Eye (tissue), 1 donor: Measurements from ENCODE around the gene KIF12.
"Not testable (repeated sequence)": the region's sequence is repeated elsewhere in the genome, so short reads cannot be mapped to it uniquely, and the experiment has no call there.

ENCODE experiments used
- DNase-seq: peaks from one replicate; pipeline ENCODE4 v3.0.0-alpha.2; 2015

KIF12 gene

GRCh38 chr9:114082763-114083412 lies 16.2 kb downstream of the KIF12 start:
- DNase-seq, result not testable (repeated sequence)

DNA sequence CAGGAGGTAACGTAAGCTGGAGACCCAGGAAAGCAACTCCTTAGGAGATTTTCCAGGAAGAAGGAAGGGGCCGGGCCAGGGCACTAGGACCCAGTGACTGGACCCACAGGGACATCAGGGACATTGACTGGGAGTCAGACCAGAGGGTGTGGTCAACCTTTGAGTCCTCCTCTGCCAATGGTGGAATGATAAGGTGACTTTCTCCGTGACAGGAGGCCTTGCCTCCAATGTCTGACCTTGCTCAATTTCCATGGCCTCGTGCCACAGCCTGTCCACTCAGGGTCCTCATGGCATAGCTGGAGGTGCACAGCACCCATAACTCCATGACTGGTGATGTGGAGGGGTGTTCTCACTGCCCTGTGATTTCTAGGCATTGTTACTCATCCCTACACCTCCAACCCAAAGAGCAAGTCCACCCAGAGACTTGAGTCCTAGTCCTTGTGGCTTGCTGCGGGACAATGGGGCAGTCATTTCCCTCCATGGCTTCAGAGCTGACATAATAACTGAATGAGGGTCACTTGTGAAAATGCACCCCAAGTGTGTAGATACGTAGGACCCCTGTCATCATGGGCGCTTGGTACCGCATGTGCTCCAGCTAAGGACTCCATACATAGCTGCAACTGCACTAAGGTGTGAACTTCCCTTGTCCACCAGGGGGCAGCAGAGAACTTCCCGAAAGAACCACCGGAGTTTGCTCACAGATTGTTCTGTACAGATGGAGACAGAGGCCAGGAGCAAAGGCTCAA lies 16.9 kb downstream of the KIF12 start:
- DNase-seq, result peak; percentile 97

DNA sequence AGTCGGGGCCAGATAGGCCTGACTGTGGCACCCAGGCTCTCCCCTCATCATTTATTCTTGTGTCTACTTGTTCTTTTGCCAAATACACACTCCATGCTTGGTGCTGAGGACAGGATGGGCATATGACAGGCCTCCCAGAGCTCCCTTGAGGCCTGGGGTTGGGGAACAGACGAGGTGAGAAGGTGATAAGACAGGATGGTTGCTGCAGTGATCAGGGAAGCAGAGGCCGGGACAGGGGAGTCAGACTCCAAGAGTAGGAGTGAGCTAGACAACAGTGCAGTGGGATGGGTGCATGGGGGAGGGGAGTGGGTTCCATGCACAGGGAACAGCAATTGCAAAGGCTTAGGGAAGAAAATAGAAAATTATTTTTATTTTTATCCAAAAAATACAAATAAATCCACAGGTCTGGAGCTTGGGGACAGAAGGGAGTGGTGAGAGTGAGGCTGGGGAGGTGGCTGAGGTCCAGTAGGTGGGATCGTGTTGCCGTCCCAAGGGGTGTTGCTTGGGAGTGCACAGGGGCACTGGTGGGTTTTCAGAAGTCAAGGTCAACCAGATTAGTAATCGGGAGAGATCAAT lies 17.6 kb downstream of the KIF12 start:
- DNase-seq, result no peak

- DNase-seq, result no peak
These were observed 18.2 kb downstream of the KIF12 start for GRCh38 chr9:114080773-114081440.

- no peak for DNase-seq
These were observed 18.8 kb downstream of the KIF12 start for GRCh38 chr9:114080195-114080772.

DNA sequence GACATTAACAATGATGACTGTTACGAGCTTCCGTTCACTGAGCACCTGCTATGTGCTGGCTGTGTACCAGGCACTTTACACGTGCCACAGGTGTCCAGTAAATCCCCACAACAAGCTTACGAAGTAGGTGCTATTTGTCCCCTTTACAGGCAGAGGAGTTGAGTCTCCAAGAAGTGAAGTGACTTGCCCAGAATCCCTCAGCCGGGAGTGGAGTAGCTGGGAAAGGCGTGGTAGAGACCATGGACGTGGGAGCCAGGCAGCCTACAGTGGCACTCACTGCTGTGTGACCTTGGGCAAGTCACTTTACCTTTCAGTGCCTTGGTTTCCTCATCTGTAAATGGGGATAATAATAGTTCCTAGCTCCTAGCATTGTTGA lies 20.3 kb downstream of the KIF12 start:
- no peak for DNase-seq

GRCh38 chr9:114078021-114078780 lies 20.9 kb downstream of the KIF12 start, which contains the start of gene AMBP:
Gene AMBP, minus strand, starts transcription at chr9:114078300. Its CDS starts 91 bp downstream, at chr9:114078209.
- DNase-seq, result no peak

DNA sequence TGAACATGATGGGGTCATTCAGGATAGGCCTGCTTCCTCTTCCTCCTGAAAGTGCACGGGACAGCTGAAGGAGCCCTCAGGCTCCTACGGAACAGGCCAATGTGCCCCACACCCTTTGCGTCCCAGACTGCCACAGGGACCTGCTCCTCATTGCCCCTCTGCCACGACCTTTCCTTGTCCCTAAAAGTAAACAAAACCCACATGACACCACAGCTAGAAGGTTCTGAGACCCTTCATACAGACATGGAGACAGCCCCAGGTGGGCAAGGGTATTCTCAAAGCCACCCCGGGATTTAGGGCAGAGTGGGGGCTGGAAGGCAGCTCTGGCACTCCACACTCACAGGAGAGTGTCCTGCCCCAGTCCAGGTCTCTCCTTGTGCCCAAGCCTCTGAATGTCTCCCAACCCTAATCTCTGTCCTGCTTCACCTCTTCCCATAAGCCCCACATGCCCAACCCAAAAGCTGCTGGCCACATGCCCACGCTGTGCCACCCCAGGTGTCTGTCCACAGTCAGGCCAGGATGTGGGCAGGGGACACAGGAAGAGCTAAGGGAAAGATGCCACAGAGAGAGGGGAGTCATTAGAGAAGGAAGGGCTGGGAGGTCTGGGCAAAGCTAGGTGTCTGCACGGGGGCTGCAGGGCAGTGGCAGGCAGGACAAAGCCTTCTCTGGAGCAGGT lies 21.8 kb downstream of the KIF12 start:
- DNase-seq, result no peak

DNA sequence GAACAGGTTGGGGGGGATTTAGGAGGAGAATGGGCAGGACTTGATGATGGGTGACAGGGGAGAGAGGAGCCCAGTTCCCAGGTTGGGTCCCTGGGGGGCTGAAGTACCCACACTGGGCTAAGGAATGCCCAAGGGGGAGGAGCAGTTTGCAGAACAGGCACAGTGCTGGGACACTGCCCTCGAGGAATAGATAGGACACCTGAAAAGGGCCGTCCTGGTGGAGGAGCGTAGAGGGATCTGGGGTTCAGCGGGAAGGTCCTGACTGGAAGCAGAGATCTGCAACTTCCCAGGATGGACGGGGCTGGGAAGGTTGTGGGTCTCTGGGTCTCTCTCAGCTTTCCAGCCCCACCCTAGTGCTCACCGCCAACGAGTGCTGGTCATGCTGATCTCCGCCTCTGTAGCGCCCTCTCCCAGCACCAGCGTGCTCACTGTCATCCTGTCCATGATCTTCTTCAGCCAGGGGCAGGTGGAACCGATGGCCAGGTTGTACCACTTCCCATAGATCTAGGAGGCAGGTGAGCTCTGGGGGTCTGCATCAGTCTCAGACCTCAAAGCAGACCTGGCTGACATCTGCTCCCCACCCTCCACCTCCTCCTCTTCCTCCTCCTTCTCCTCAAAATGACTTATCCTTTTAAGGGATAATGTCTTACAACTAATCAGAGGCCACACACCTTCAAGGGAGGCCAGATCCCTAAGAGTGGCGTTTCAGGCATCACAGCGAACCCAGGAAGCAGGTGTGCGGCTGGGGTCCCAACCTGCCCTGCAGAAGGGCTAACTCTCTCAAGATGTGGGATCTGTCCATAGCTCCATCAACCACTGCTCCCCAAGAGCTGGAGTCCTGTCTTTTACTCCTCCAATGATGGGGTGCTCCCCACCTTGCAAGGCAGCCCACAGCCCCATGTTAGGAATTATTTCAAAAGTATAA lies 22.6 kb downstream of the KIF12 start:
- no peak for DNase-seq

- DNase-seq, result no peak
These were observed 23.5 kb downstream of the KIF12 start for GRCh38 chr9:114075602-114076001.

DNA sequence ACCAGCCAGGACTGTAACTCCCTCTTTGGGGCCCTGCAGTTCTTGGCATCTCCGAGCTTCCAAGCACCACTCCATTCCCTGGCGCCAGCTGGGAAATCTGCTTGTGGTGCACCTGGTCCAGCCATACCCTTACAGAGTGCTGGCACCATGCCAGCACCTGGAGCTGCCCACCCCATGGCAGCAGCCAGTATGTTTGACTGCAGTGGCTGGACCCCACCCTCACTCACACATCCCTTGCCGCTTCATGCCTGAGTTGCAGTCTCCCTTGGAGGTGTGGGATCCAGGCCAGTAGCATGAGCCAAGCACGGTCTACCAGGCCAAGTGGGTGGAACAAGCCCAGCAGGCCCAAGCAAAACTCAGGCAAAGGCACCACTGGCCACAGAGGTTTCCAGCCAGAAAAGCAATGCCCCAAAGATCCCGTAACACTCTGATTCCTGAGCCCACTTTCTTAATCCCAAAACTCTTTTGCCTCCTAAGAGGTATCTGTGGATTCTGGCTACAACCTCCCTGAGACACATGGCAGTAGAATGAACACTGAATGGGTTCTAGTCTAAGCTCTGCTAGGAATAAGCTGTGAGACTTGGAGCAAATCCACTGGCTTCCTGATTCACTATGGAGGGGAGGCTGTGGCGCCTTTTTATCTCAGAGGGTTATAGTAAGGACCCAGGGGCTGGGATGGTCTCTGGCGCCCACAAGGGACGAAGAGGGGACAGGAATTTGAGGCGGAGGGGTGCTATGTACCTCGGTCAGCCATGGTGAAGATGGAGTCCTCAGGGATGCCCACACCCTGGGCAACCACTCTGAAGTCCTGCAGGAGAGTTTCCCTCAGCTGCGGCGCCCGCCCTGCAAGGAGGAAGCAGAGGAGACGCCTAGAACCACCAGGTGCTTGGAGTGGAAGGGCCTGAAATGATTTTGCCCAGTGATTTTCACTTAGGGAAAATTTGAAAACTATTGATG lies 26.6 kb downstream of the KIF12 start:
- DNase-seq, result no peak

DNA sequence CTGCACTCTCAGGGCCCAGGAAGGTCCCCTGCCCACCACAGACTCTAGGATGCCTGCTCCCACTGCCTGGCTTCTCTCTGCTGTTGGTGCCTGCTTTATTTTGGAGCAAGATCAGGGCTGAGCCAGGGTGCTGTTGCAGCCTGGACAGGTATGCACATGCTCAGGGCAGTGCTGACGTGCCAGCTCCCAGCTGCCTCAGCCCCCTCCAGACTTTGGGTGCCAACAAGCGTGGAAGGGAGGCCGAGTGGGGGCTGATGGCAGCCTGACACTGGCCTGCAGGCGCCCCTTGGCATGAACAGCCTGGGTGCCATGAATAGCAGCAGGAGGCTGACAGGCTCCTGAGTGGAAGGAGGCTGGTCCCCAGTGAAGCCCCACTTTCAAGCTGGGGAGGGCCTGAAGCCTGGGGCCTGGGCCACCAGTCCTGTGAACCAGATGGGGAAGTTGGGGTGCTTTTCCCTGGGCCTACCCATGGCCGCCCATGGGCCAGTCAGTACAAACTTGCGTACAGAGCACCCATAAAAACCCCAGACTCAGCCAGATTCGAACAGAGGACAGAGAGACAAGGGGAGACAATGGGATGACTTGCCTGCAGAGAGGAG lies 27.8 kb downstream of the KIF12 start:
- DNase-seq, result no peak

GRCh38 chr9:114070188-114071103 lies 28.6 kb downstream of the KIF12 start:
- DNase-seq, result no peak

GRCh38 chr9:114069476-114070187 lies 29.5 kb downstream of the KIF12 start:
- DNase-seq, result no peak

GRCh38 chr9:114065304-114065703 lies 33.8 kb downstream of the KIF12 start:
- DNase-seq, result no peak

GRCh38 chr9:114061830-114062474 lies 37.1 kb downstream of the KIF12 start:
- no peak for DNase-seq

DNA sequence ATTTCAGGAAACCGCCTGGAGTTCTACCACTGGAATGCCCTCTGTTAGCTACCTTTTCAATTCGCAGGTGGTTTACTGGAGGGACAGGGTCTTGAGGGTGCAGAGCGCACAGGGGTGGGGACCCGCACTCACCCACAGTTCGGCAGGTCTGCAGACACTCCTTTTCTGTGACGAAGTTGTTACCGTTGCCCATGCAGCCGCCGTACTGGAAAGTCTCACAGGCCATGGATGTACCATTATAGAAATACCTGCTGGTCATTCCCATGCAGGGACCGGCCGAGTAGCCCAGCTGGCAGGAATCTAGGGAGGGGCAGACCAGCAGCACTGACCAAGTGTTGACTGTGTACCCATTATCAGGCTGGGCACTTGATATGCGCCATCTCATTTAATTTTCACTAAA lies 37.8 kb downstream of the KIF12 start:
- DNase-seq, result no peak
